ENCODE data around the gene GART. TPM values are rescaled to one million over a fixed set of nuclear protein-coding genes. Genes with fewer than 3 reads are reported as not detected.
A peak's percentile ranks its signal among the peaks of the same experiment; 100 is the strongest.

GART gene
- total and polyA plus RNA-seq, 7 experiments from 2014 or later, result 37.3 to 98.8 (median 56.4) TPM

GRCh38 chr21:33461538-33462250, 80.2 kb downstream of the GART start:
- Histone ChIP-seq H3K27me3 (ENCODE audit: control insufficient read depth in 2 of 2, insufficient read depth in 2 of 2, low read length in 2 of 2) (no peaks in the 10 kb centered on the region), H3K9me3 (ENCODE audit: control insufficient read depth in 2 of 3, low read length in 3 of 3) (no peaks in the 10 kb centered on the region), H3K4me3 (ENCODE audit: low read length) (no peak overlapping the region), H3K27ac (ENCODE audit: low read depth, low read length) (no peak overlapping the region), H3K36me3 (ENCODE audit: control insufficient read depth in 2 of 3, insufficient read depth in 3 of 3, low read length in 3 of 3) (peaks cover 0 to 48% (median 10%) of the 10 kb centered on the region in 3 experiments), H3K4me1 (ENCODE audit: control insufficient read depth in 2 of 2, insufficient read depth in 2 of 2, low read length in 2 of 2) (no peaks in the 10 kb centered on the region)
- H3K4me3 Mint-ChIP-seq, result no peak overlapping the region
- H3K27ac Mint-ChIP-seq, result no peak overlapping the region
- no peaks in the 10 kb centered on the region for H3K4me1 Mint-ChIP-seq
- H3K27me3 Mint-ChIP-seq, result no peaks in the 10 kb centered on the region
- H3K36me3 Mint-ChIP-seq, result peaks cover 0 to 37% (median 8%) of the 10 kb centered on the region in 5 donors
- DNase-seq (no peak), ATAC-seq (no peak)
- ChIA-PET POLR2A (interaction anchor here (0.8 to 2.3 kb wide), 2 partner anchors 18 kb away, joined by 3 to 6 read pairs; partner anchors contain the start of gene TMEM50B), CTCF (interaction anchor here (1.0 kb wide), 1 partner anchor 144 kb away, joined by 4 read pairs; no protein-coding TSS in a partner anchor)
- intact Hi-C loops (cut with micrococcal nuclease), result no loop called here
- H3K9me3 Mint-ChIP-seq, result no peaks in the 10 kb centered on the region

DNA sequence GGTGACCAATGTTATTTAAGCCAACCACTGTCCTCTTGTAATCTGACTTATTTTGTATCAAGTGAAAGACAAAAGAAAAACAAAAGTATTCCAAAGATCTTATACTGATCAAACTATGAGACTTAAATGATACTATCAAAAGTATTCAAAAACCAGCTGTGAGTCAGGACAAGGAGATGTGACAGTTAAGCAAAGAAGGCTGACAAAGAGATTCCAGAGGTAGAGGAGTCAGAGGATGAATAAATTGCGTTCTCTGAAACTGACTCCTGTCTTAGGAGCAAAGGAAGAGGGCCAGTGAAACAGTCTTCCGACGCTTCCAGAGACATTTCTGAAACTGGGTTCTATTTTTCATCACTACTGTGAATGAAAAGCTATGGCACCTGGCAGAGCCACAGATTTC, 83.1 kb downstream of the GART start:
- no peaks in the 10 kb centered on the region for H3K4me1 Mint-ChIP-seq
- H3K27me3 Mint-ChIP-seq, result no peaks in the 10 kb centered on the region
- no peak overlapping the region for H3K4me3 Mint-ChIP-seq
- no peak for DNase-seq
- ATAC-seq, result no peak
- H3K9me3 Mint-ChIP-seq, result no peaks in the 10 kb centered on the region
- Histone ChIP-seq H3K4me3 (ENCODE audit: low read length) (no peak overlapping the region), H3K27ac (ENCODE audit: low read depth, low read length) (no peak overlapping the region), H3K9me3 (ENCODE audit: control insufficient read depth in 2 of 3, low read length in 3 of 3) (no peaks in the 10 kb centered on the region), H3K27me3 (ENCODE audit: control insufficient read depth in 2 of 2, insufficient read depth in 2 of 2, low read length in 2 of 2) (no peaks in the 10 kb centered on the region), H3K36me3 (ENCODE audit: control insufficient read depth in 2 of 3, insufficient read depth in 3 of 3, low read length in 3 of 3) (peaks cover 0 to 63% (median 9%) of the 10 kb centered on the region in 3 experiments), H3K4me1 (ENCODE audit: control insufficient read depth in 2 of 2, insufficient read depth in 2 of 2, low read length in 2 of 2) (no peaks in the 10 kb centered on the region)
- peaks cover 0 to 35% (median 12%) of the 10 kb centered on the region in 5 donors for H3K36me3 Mint-ChIP-seq
- ChIA-PET CTCF (interaction anchor here (0.6 kb wide), 1 partner anchor 21 kb away, joined by 3 read pairs; the partner anchor contains the start of gene TMEM50B), POLR2A (interaction anchor here (0.5 kb wide), 1 partner anchor 83 kb away, joined by 3 read pairs; no protein-coding TSS in a partner anchor)
- H3K27ac Mint-ChIP-seq, result peak overlapping the region in 1 of 9 donors; percentile 12
- intact Hi-C loops (cut with micrococcal nuclease), result no loop called here

GRCh38 chr21:33455686-33456446, 86.1 kb downstream of the GART start:
- H3K4me1 Mint-ChIP-seq, result no peaks in the 10 kb centered on the region
- peaks cover 0 to 55% (median 5%) of the 10 kb centered on the region in 3 experiments for H3K36me3 ChIP-seq (ENCODE audit: control insufficient read depth in 2 of 3, insufficient read depth in 3 of 3, low read length in 3 of 3)
- H3K4me3 ChIP-seq (ENCODE audit: low read length), result no peak overlapping the region
- no peaks in the 10 kb centered on the region for H3K27me3 Mint-ChIP-seq
- no peaks in the 10 kb centered on the region for H3K27me3 ChIP-seq (ENCODE audit: control insufficient read depth in 2 of 2, insufficient read depth in 2 of 2, low read length in 2 of 2)
- no peak overlapping the region for H3K27ac Mint-ChIP-seq
- H3K9me3 ChIP-seq (ENCODE audit: control insufficient read depth in 2 of 3, low read length in 3 of 3), result no peaks in the 10 kb centered on the region
- H3K36me3 Mint-ChIP-seq, result peaks cover 0 to 48% (median 21%) of the 10 kb centered on the region in 5 donors
- peaks cover 0 to 1% (median 0%) of the 10 kb centered on the region in 11 donors for H3K9me3 Mint-ChIP-seq
- no peak overlapping the region for H3K4me3 Mint-ChIP-seq
- ATAC-seq, result no peak
- ChIA-PET POLR2A (interaction anchor here (1.0 to 1.3 kb wide), 2 partner anchors 21 to 23 kb away, joined by 3 to 4 read pairs; no protein-coding TSS in a partner anchor), CTCF (interaction anchor here (1.2 kb wide), 1 partner anchor 11 kb away, joined by 4 read pairs; no protein-coding TSS in a partner anchor)
- DNase-seq, result no peak
- intact Hi-C loops (cut with micrococcal nuclease), result no loop called here
- no peak overlapping the region for H3K27ac ChIP-seq (ENCODE audit: low read depth, low read length)
- no peaks in the 10 kb centered on the region for H3K4me1 ChIP-seq (ENCODE audit: control insufficient read depth in 2 of 2, insufficient read depth in 2 of 2, low read length in 2 of 2)

Other genes starting within 250 kb of the GART start
- 10 to 100 TPM; 24.7 to 60.8 (median 40.0) TPM for gene IFNAR1, start 217.1 kb downstream of the GART start, total RNA-seq
- gene IFNAR1, start 217.1 kb downstream of the GART start, polyA plus RNA-seq, result 10 to 100 TPM; 62.5 to 76.2 TPM
- 10 to 100 TPM in 4 of 5 experiments, 1 to 10 TPM in 1; 9.1 to 80.5 (median 33.7) TPM for gene IFNGR2, start 138.7 kb downstream of the GART start, total RNA-seq
- 10 to 100 TPM; 29.8 to 39.2 TPM for gene IFNGR2, start 138.7 kb downstream of the GART start, polyA plus RNA-seq
- gene TMEM50B, start 62.1 kb downstream of the GART start, total RNA-seq, result 100 to 1,000 TPM in 2 of 5 experiments, 10 to 100 TPM in 3; 38.3 to 108 (median 61.7) TPM
- 10 to 100 TPM; 37.0 to 46.5 TPM for gene TMEM50B, start 62.1 kb downstream of the GART start, polyA plus RNA-seq
- 1 to 10 TPM in 1 of 5 experiments, under 1 TPM in 3, not detected in 1; 0.27 to 1.5 (median 0.61) TPM for gene DNAJC28, start 50.4 kb downstream of the GART start, total RNA-seq
- under 1 TPM; 0.54 to 0.92 TPM for gene DNAJC28, start 50.4 kb downstream of the GART start, polyA plus RNA-seq
- 100 to 1,000 TPM; 337 to 497 (median 431) TPM for gene SON, start 921 bp upstream of the GART start, total RNA-seq
- gene SON, start 921 bp upstream of the GART start, polyA plus RNA-seq, result 100 to 1,000 TPM; 481 to 546 TPM
- gene DONSON, start 46.6 kb upstream of the GART start, total RNA-seq, result 10 to 100 TPM in 3 of 5 experiments, 1 to 10 TPM in 2; 8.9 to 30.8 (median 10.7) TPM
- 1 to 10 TPM; 4.2 to 4.4 TPM for gene DONSON, start 46.6 kb upstream of the GART start, polyA plus RNA-seq
- 10 to 100 TPM; 34.6 to 75.5 (median 40.4) TPM for gene CRYZL1, start 99.6 kb upstream of the GART start, total RNA-seq
- gene CRYZL1, start 99.6 kb upstream of the GART start, polyA plus RNA-seq, result 10 to 100 TPM; 33.0 to 43.0 TPM
- 1 to 10 TPM; 1.8 to 8.6 (median 3.5) TPM for gene ITSN1, start 100.4 kb upstream of the GART start, total RNA-seq
- 1 to 10 TPM; 1.2 to 1.8 TPM for gene ITSN1, start 100.4 kb upstream of the GART start, polyA plus RNA-seq

Data from naive thymus-derived CD4-positive, alpha-beta T cell (primary cell).